Mammary epithelial cell (primary cell): Measurements from ENCODE around the gene DNAH1.

Experiments
- EZH2 ChIP-seq: IDR thresholded peaks from 2 replicates; pipeline ENCODE4 v1.6.1; 2012; ENCODE audit warnings: low read length, inconsistent platforms, borderline replicate concordance
- TF ChIP-seq, protein P1 (sequence below), 2 donors: IDR thresholded peaks in 1 of 2; conservative IDR thresholded peaks in 1 of 2; 2 replicates each; pipeline ENCODE4 v1.5.1; 2011 to 2012; ENCODE audit warnings: inconsistent platforms in 2 of 2, low read length in 2 of 2, mild to moderate bottlenecking in 2 of 2, control low read depth in 1 of 2, low read depth in 1 of 2; ENCODE audit not compliant: insufficient read depth in 1 of 2; ENCODE audit errors: extremely low read depth in 1 of 2

GRCh38 chr3:52314489-52314888 lies 1.6 kb upstream of the DNAH1 start:
- TF ChIP-seq, protein P1, sequence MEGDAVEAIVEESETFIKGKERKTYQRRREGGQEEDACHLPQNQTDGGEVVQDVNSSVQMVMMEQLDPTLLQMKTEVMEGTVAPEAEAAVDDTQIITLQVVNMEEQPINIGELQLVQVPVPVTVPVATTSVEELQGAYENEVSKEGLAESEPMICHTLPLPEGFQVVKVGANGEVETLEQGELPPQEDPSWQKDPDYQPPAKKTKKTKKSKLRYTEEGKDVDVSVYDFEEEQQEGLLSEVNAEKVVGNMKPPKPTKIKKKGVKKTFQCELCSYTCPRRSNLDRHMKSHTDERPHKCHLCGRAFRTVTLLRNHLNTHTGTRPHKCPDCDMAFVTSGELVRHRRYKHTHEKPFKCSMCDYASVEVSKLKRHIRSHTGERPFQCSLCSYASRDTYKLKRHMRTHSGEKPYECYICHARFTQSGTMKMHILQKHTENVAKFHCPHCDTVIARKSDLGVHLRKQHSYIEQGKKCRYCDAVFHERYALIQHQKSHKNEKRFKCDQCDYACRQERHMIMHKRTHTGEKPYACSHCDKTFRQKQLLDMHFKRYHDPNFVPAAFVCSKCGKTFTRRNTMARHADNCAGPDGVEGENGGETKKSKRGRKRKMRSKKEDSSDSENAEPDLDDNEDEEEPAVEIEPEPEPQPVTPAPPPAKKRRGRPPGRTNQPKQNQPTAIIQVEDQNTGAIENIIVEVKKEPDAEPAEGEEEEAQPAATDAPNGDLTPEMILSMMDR (conservative IDR thresholded peaks at IDR 0.05 in 1 of 2, IDR thresholded peaks at IDR 0.05 in 1 of 2; ENCODE audit: extremely low read depth in 1 of 2, insufficient read depth in 1 of 2, low read depth in 1 of 2, low read length in 2 of 2) = no peak
- no peak for TF ChIP-seq EZH2
